Omental fat pad (tissue), 4 donors: Measurements from ENCODE around the gene CHCHD3. TPM values are rescaled to one million over a fixed set of nuclear protein-coding genes. Genes with fewer than 3 reads are reported as not detected.

Experiments
- ATAC-seq: fragments of 150-250 bp; one replicate; pipeline ENCODE4 v1.9.1; 2016; ENCODE audit warnings: mild to moderate bottlenecking, moderate library complexity; ENCODE audit not compliant: low FRiP score
- DNase-seq: peaks from one replicate; pipeline ENCODE4 v3.0.0-alpha.2; 2019; ENCODE audit warnings: low spot score
- total RNA-seq, 4 donors: library from RNA; depleted of rRNA; stranded (reverse); fragments of >200 nt; gene quantifications; one replicate each; pipeline ENCODE4 v1.1.0, GENCODE V29; 2016
- TF ChIP-seq, protein P1 (sequence below), 3 donors: fragments of 450-650 bp; IDR thresholded peaks; one replicate each; pipeline ENCODE4 v1.5.1; 2016 to 2017; ENCODE audit warnings: antibody characterized with exemption in 3 of 3, mild to moderate bottlenecking in 3 of 3, moderate library complexity in 2 of 3

CHCHD3 gene
- total RNA-seq, 4 donors from 2014 or later = 53.0 to 63.1 (median 56.5) TPM

DNA sequence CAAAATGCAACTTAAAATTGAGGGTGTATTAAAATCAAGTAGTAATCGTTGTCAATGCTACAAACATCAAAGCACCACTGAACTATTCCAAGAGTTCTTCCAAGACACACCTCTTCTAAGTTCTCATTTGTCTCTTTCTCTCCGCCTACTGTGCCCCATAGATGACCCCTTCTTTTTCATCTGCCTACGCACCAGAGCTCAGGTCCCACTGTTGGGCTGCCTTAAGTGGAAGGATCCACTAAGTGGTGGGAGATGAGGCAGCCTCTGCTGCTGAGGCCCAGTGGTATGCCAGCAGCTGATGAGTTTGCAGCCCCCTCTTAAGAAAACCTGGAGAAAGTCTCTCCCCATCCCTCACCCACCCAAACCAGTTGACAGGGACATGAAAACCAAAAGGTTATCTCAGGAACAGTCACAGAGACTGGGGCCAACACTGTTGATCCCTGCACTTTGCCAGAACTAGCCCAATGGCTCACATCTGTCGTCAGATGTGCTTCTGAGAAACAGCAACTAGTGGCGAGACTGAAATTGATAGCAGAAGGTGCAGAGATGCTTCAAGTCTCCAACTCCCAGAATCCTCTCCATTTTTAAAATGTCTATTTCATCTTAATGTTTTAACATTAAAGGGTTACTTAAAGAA lies 88.4 kb downstream of the CHCHD3 start:
- TF ChIP-seq, protein P1, sequence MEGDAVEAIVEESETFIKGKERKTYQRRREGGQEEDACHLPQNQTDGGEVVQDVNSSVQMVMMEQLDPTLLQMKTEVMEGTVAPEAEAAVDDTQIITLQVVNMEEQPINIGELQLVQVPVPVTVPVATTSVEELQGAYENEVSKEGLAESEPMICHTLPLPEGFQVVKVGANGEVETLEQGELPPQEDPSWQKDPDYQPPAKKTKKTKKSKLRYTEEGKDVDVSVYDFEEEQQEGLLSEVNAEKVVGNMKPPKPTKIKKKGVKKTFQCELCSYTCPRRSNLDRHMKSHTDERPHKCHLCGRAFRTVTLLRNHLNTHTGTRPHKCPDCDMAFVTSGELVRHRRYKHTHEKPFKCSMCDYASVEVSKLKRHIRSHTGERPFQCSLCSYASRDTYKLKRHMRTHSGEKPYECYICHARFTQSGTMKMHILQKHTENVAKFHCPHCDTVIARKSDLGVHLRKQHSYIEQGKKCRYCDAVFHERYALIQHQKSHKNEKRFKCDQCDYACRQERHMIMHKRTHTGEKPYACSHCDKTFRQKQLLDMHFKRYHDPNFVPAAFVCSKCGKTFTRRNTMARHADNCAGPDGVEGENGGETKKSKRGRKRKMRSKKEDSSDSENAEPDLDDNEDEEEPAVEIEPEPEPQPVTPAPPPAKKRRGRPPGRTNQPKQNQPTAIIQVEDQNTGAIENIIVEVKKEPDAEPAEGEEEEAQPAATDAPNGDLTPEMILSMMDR (IDR thresholded peaks at IDR 0.05) = no peak
- DNase-seq = no peak
- ATAC-seq = no peak

DNA sequence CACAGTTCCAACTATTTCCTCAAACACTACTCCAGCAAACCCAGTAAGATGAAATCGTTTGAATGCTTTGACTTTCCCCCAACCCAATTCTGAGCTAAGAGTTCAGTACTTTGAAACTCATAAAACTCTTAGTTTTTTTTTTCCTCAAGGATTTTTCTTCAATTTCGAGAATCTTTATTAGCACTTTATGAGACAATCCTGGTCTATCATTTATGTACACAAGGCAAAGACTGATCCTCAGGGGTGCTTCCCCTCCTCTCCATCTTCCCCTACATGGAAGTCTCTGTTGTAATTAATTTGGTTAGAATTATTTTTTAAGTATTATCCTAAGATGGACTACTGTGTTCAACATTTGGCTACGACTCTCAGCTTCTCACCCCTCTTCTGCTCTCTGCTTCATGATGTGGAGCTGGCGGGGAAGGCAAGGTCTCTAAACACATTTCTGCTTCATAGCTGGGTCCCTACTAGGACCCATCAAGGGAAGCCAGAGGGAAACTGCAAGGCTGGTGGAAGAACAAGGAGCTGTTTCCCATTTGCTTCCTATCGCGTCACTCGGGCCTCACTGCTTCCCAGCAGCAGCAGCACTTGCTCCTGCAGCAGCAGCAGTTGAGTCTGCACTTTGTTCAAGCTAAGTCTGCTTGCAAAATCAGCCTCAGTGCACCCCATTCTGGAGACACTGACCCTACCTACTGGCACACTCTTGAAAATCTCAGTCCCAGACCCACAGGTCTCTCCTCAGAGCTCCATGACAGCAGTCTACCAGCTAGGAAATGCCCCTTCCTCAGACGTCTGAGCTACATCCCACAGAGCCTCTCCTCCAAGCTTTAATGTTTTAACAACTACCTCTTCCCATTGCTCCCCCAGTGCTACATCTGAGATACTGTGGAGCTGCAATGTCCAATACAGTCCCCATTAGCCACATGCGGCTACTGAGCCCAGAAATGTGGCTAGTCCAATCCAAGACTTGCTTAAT lies 90.0 kb downstream of the CHCHD3 start:
- TF ChIP-seq, protein P1 (IDR thresholded peaks at IDR 0.05) = no peak
- ATAC-seq (no peak), DNase-seq (no peak)

DNA sequence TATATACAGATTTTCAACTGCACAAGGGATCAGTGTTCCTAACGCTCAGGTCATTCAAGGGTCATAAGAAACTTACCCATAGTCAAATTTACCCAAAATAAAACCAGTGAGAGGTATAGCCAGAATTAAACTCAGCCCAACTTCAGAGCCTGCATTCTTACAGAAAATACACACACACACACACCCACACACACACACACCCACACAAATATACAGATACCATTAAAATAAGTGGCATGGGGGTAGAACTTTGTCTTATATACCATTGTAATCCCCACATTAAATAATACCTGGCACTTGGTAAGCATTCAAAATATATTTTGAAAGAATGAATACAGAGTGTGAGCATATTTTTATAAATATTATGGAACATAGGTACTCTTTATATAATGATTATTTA lies 93.8 kb downstream of the CHCHD3 start:
- TF ChIP-seq, protein P1 (IDR thresholded peaks at IDR 0.05) = no peak
- DNase-seq = no peak
- ATAC-seq = no peak

DNA sequence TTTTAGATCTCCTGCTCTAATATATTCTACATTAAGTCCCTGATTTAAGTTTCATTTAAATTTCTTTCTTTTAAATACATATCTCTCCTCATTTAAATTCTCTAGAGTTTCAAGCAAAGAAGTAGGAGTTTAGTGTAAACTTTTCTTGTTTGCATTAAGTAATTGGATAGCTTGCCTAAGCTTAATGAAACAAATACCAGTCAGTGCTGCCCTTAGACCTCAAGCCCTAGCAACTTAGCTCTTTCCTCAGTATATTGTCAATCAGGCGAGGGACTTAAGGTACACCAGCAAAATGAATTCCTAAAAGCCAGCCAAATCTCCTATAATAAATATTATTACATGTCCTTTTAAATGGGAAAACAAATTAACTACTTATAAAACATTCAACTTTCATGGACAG lies 101.5 kb downstream of the CHCHD3 start:
- no peak for DNase-seq
- TF ChIP-seq, protein P1 (IDR thresholded peaks at IDR 0.05) = no peak
- ATAC-seq = no peak

DNA sequence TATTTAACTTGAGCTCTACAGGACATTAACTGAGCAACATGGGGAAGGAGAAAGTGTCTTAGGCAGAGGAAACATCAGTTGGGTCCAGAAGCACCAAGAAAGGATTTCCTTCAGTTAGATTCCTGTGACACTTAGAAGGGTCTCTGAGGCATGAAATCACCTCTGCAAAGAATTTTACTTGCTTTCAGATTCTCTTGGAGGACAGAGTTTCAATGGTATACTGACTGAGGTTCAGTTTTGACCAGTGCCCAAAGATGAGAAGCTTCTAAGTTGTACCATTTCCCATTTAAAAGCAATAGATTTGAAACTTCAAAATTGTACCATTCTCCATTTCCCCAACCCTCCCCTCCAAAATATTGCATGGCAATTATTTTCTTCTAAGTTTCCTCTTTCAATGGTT lies 102.4 kb downstream of the CHCHD3 start:
- DNase-seq = no peak
- TF ChIP-seq, protein P1 (IDR thresholded peaks at IDR 0.05) = no peak
- ATAC-seq = no peak

DNA sequence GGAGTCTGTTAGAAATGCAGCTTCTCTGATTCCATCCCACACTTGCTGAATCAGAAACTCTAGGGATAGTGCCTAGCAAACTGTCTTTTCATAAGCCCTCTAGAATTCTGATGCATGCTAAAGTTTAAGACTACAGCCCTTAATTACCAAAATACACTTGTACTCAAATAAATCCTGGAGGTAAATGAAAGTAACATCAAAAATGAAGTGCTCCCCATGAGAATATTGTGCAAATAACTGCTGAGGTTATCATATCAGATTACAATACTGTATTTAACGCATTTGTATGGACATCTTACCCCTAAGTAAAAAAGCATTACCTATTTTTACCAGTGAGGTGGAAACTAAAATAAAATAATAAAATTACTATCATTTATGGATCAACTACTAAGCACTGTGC lies 104.7 kb downstream of the CHCHD3 start:
- ATAC-seq (no peak), DNase-seq (no peak)
- TF ChIP-seq, protein P1 (IDR thresholded peaks at IDR 0.05) = no peak
